H1 (cell line): ENCODE data around the gene BCL2L13. TPM values are rescaled to one million over a fixed set of nuclear protein-coding genes. Genes with fewer than 3 reads are reported as not detected.
"Not testable (repeated sequence)": the region's sequence is repeated elsewhere in the genome, so short reads cannot be mapped to it uniquely, and the experiment has no call there.

Source experiments
- CTCF ChIA-PET: fragments of 300-600 bp; sonication (Branson Sonifier 250); formaldehyde crosslinking; loops from one replicate; lab custom pipeline; 2021; ENCODE audit not compliant: partially characterized antibody; lab: Charles Lee
- POLR2A ChIA-PET: fragments of 300-600 bp; sonication (Branson Sonifier 250); formaldehyde crosslinking; loops from one replicate; lab custom pipeline; 2021; ENCODE audit warnings: inconsistent platforms; ENCODE audit not compliant: partially characterized antibody; lab: Charles Lee
- DNase-seq, 2 experiments: peaks; one replicate each; pipeline versions ENCODE4 v3.0.0 to v3.0.0-alpha.2; 2010 to 2022; ENCODE audit warnings: low spot score in 2 of 2, low read depth in 1 of 2, mixed read lengths in 1 of 2
- FAIRE-seq: peaks from 2 replicates; lab custom pipeline; 2011; peaks lifted over from hg19 to GRCh38; lab: Jason Lieb, UNC
- H2AFZ ChIP-seq: 2 replicates; pipeline ENCODE4 v1.8.1; 2012; ENCODE audit warnings: low read length, inconsistent platforms
- H2AK5ac ChIP-seq: 2 replicates; pipeline ENCODE4 v1.6.1; 2013; ENCODE audit warnings: low read depth, low read length
- H2BK120ac ChIP-seq: replicated peaks from 2 replicates; pipeline ENCODE3; 2013; ENCODE audit warnings: low read depth, low read length, inconsistent platforms
- H2BK12ac ChIP-seq: 2 replicates; pipeline ENCODE4 v1.6.1; 2013; ENCODE audit warnings: low read depth, low read length
- H2BK15ac ChIP-seq: 2 replicates; pipeline ENCODE4 v1.6.1; 2013; ENCODE audit warnings: low read length
- H2BK20ac ChIP-seq: 2 replicates; pipeline ENCODE4 v1.6.1; 2013; ENCODE audit warnings: low read length
- H2BK5ac ChIP-seq: 2 replicates; pipeline ENCODE4 v1.6.1; 2013; ENCODE audit warnings: low read depth, low read length
- H3K14ac ChIP-seq: 2 replicates; pipeline ENCODE4 v1.6.1; 2013; ENCODE audit warnings: inconsistent platforms; ENCODE audit not compliant: insufficient read length
- H3K18ac ChIP-seq: 2 replicates; pipeline ENCODE4 v1.6.1; 2013; ENCODE audit warnings: low read length; ENCODE audit errors: extremely low read depth
- H3K23ac ChIP-seq: 2 replicates; pipeline ENCODE4 v1.6.1; 2013; ENCODE audit warnings: inconsistent platforms; ENCODE audit not compliant: insufficient read length
- H3K23me2 ChIP-seq: 2 replicates; pipeline ENCODE4 v1.6.1; 2013; ENCODE audit warnings: low read depth, low read length
- H3K27ac ChIP-seq: 2 replicates; pipeline ENCODE4 v1.6.1; 2011; ENCODE audit warnings: low read depth, low read length, inconsistent platforms
- H3K27me3 ChIP-seq, 4 experiments: replicated peaks in 1 of 4; 1 replicate in 1 of 4; 2 replicates in 3 of 4; pipeline versions ENCODE4 v1.6.1 to v1.8.1; 2011 to 2013; ENCODE audit warnings: low read length in 3 of 4, mild to moderate bottlenecking in 3 of 4, inconsistent platforms in 2 of 4, mixed read lengths in 2 of 4, moderate library complexity in 1 of 4; ENCODE audit not compliant: control insufficient read depth in 3 of 4, insufficient read depth in 3 of 4; ENCODE audit errors: extremely low read depth in 1 of 4
- H3K36me3 ChIP-seq, 4 experiments: 2 replicates each; pipeline versions ENCODE4 v1.6.1 to v1.8.1; 2011 to 2013; ENCODE audit warnings: mild to moderate bottlenecking in 4 of 4, low read length in 3 of 4, moderate library complexity in 2 of 4, control low read depth in 1 of 4, inconsistent platforms in 1 of 4; ENCODE audit not compliant: insufficient read depth in 4 of 4, control insufficient read depth in 2 of 4
- H3K4ac ChIP-seq: replicated peaks from 2 replicates; pipeline ENCODE3; 2013; ENCODE audit warnings: low read length, low read depth, mixed read lengths, inconsistent platforms; ENCODE audit not compliant: insufficient read length
- H3K4me1 ChIP-seq, 4 experiments: replicated peaks in 1 of 4; 1 replicate in 1 of 4; 2 replicates in 3 of 4; pipeline versions ENCODE4 v1.6.1 to v1.8.1; 2011 to 2013; ENCODE audit warnings: low read length in 3 of 4, inconsistent platforms in 2 of 4, mixed read lengths in 1 of 4; ENCODE audit not compliant: insufficient read depth in 4 of 4, control insufficient read depth in 3 of 4
- H3K4me2 ChIP-seq, 2 experiments: 2 replicates each; pipeline versions ENCODE4 v1.6.1 to v1.8.1; 2011 to 2013; ENCODE audit warnings: low read depth in 2 of 2, low read length in 2 of 2, control low read depth in 1 of 2, inconsistent platforms in 1 of 2, mild to moderate bottlenecking in 1 of 2; ENCODE audit not compliant: insufficient read depth in 1 of 2
- H3K4me3 ChIP-seq, 4 experiments: fragments of 200-600, 300-600 bp in 1 of 4; sonication (generic), shearing (Covaris generic), sonication (Bioruptor Twin) in 1 of 4; 2 replicates each; pipeline versions ENCODE4 v1.5.1 to v1.8.1; 2011 to 2016; ENCODE audit warnings: low read length in 4 of 4, low read depth in 3 of 4, control low read depth in 2 of 4, inconsistent platforms in 2 of 4, mild to moderate bottlenecking in 2 of 4, mixed read lengths in 1 of 4, moderate library complexity in 1 of 4; ENCODE audit not compliant: insufficient read depth in 2 of 4; ENCODE audit errors: extremely low read depth in 1 of 4
- H3K56ac ChIP-seq: replicated peaks from 2 replicates; pipeline ENCODE3; 2013; ENCODE audit warnings: low read depth, mild to moderate bottlenecking, mixed read lengths, low read length, inconsistent platforms; ENCODE audit not compliant: insufficient read length
- H3K79me1 ChIP-seq: 2 replicates; pipeline ENCODE4 v1.6.1; 2013; ENCODE audit warnings: low read depth, low read length, control low read depth
- H3K79me2 ChIP-seq, 2 experiments: 2 replicates each; pipeline versions ENCODE4 v1.6.1 to v1.8.1; 2012 to 2013; ENCODE audit warnings: low read length in 2 of 2, mild to moderate bottlenecking in 2 of 2, inconsistent platforms in 1 of 2; ENCODE audit not compliant: insufficient read depth in 2 of 2, control insufficient read depth in 1 of 2
- H3K9ac ChIP-seq, 4 experiments: replicated peaks in 1 of 4; 1 replicate in 1 of 4; 2 replicates in 3 of 4; pipeline versions ENCODE4 v1.6.1 to v1.8.1; 2011 to 2013; ENCODE audit warnings: low read depth in 3 of 4, low read length in 3 of 4, control low read depth in 2 of 4, mild to moderate bottlenecking in 2 of 4, moderate library complexity in 2 of 4, inconsistent platforms in 1 of 4; ENCODE audit errors: extremely low read depth in 1 of 4
- H3K9me3 ChIP-seq, 2 experiments: 2 replicates each; pipeline versions ENCODE4 v1.6.1 to v1.8.1; 2012 to 2013; ENCODE audit warnings: mild to moderate bottlenecking in 2 of 2, moderate library complexity in 2 of 2, control low read depth in 1 of 2, inconsistent platforms in 1 of 2, low read depth in 1 of 2, low read length in 1 of 2, mixed read lengths in 1 of 2; ENCODE audit not compliant: insufficient read depth in 2 of 2
- H4K20me1 ChIP-seq, 2 experiments: replicated peaks in 1 of 2; 2 replicates each; pipeline versions ENCODE3 to v1.8.1; 2011 to 2013; ENCODE audit warnings: inconsistent platforms in 2 of 2, low read length in 2 of 2, mild to moderate bottlenecking in 1 of 2; ENCODE audit not compliant: insufficient read depth in 2 of 2, control insufficient read depth in 1 of 2
- H4K5ac ChIP-seq: 2 replicates; pipeline ENCODE4 v1.6.1; 2013; ENCODE audit warnings: low read length, low read depth, mixed read lengths, inconsistent platforms; ENCODE audit not compliant: insufficient read length
- H4K8ac ChIP-seq: 2 replicates; pipeline ENCODE4 v1.8.0; 2013; ENCODE audit warnings: mild to moderate bottlenecking, moderate library complexity, low read length, inconsistent platforms; ENCODE audit not compliant: insufficient read depth; ENCODE audit errors: extremely low read depth
- H4K91ac ChIP-seq: replicated peaks from 2 replicates; pipeline ENCODE3; 2013; ENCODE audit warnings: low read length, mixed read lengths, inconsistent platforms; ENCODE audit not compliant: insufficient read length
- WGBS, 2 experiments: shearing (Covaris generic) in 1 of 2; methylation state at CpG; one replicate each; pipeline versions ENCODE4 v1.1.6 to v1.1.7; 2013 to 2015; ENCODE audit warnings: low lambda C conversion rate in 2 of 2, mixed read lengths in 2 of 2, inconsistent platforms in 1 of 2, low coverage in 1 of 2, missing lambda C conversion rate in 1 of 2; ENCODE audit not compliant: insufficient replicate concordance in 2 of 2, insufficient coverage in 1 of 2, insufficient read length in 1 of 2; ENCODE audit errors: extremely low coverage in 1 of 2, missing lambda C conversion rate in 1 of 2; 5-methylcytosine and 5-hydroxymethylcytosine counted together
- polyA plus RNA-seq, 7 experiments: library from polyadenylated mRNA; depleted of rRNA in 3 of 7; stranded (reverse) in 5 of 7; unstranded in 2 of 7; fragments of >200 nt in 5 of 7; fragments of 200-250 nt in 2 of 7; gene quantifications; 1 replicate in 5 of 7; 2 replicates in 1 of 7; 4 replicates in 1 of 7; pipeline versions ENCODE4 v1.2.1 to v1.2.3, GENCODE V29; 2011 to 2013; ENCODE audit warnings: missing spikeins in 2 of 7, mixed read lengths in 2 of 7
- total RNA-seq: library from RNA; stranded (reverse); fragmentation: NEBNext Ultra II Directional; extraction: Animal tissue kit (Norgen Biotek cat#: 25700); gene quantifications from 2 replicates; pipeline ENCODE4 v1.2.1, GENCODE V29; 2021

Gene BCL2L13
- total and polyA plus RNA-seq, 2 of the 8 experiments (the other 6 are each of a cell fraction or from before 2014, with no cell fraction given) = 20.7 to 35.0 TPM

DNA sequence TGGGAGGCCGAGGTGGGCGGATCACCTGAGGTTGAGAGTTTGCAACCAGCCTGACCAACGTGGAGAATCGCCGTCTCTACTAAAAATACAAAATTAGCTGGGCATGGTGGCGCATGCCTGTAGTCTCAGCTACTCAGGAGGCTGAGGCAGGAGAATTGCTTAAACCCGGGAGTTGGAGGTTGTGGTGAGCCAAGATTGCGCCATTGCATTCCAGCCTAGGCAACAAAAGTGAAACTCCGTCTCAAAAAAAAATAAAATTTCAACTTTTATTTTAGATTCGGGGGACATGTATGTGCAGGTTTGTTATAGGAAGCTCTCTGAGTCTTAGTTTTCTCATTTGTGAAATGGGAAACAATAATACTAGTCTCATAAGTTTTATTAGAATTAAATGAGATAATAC lies 58.6 kb downstream of the BCL2L13 start:
- DNase-seq, H2BK5ac ChIP-seq, H3K18ac ChIP-seq, H2BK15ac ChIP-seq, H3K4me2 ChIP-seq, H2BK20ac ChIP-seq, H3K14ac ChIP-seq, H3K4ac ChIP-seq, H2AK5ac ChIP-seq, H3K36me3 ChIP-seq, H3K9ac ChIP-seq, H3K23me2 ChIP-seq, H4K8ac ChIP-seq, FAIRE-seq, H3K4me1 ChIP-seq, H3K27me3 ChIP-seq, H2AFZ ChIP-seq, H3K79me2 ChIP-seq, H3K56ac ChIP-seq, H2BK120ac ChIP-seq, H3K4me3 ChIP-seq, H3K27ac ChIP-seq, H3K23ac ChIP-seq, H3K79me1 ChIP-seq, H4K5ac ChIP-seq, H2BK12ac ChIP-seq, H4K91ac ChIP-seq, H4K20me1 ChIP-seq, H3K9me3 ChIP-seq: not testable (repeated sequence)
- ChIA-PET POLR2A (interaction anchor here (0.6 to 1.1 kb wide), 3 partner anchors 8 to 1323 kb away, joined by 3 to 4 read pairs (median 3); no protein-coding TSS in a partner anchor), CTCF (interaction anchor here (1.2 kb wide), 1 partner anchor 460 kb away, joined by 3 read pairs; no protein-coding TSS in a partner anchor)
- 94% methylated on average over 10 of the region's 10 CpGs; no CpG with 5 or more reads in 1 of the 2 experiments for WGBS, 2 experiments

DNA sequence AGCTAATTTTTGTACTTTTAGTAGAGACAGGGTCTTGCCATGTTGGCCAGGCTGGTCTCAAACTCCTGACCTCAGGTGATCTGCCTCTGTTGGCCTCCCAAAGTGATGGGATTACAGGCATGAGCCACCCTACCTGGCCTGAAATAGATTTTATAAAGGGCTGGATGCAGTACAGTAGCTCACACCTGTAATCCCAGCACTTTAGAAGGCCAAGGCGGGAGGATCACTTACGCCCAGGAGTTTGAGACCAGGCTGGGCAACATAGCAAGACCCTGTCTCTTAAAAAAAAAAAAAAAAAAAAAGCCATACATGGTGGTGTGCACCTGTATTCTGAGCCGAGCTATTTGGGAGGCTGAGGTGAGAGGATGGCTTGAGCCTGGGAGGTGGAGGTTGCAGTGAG lies 59.7 kb downstream of the BCL2L13 start:
- H2BK120ac ChIP-seq, H3K23me2 ChIP-seq, H3K14ac ChIP-seq, H3K79me1 ChIP-seq, H3K56ac ChIP-seq, FAIRE-seq, POLR2A ChIA-PET, H3K9ac ChIP-seq, H3K23ac ChIP-seq, H3K4ac ChIP-seq, H4K8ac ChIP-seq, H3K27me3 ChIP-seq, H3K4me3 ChIP-seq, H4K20me1 ChIP-seq, DNase-seq, H2AFZ ChIP-seq, H4K91ac ChIP-seq, H3K18ac ChIP-seq, H3K27ac ChIP-seq, H3K4me2 ChIP-seq, H3K79me2 ChIP-seq, H2BK15ac ChIP-seq, CTCF ChIA-PET, H3K4me1 ChIP-seq, H2BK5ac ChIP-seq, H3K9me3 ChIP-seq, H2BK12ac ChIP-seq, H2BK20ac ChIP-seq, H4K5ac ChIP-seq, H2AK5ac ChIP-seq, H3K36me3 ChIP-seq: not testable (repeated sequence)
- WGBS, 2 experiments = 100% methylated on average over 1 of the region's 3 CpGs; no CpG with 5 or more reads in 1 of the 2 experiments
